GM10847 (cell line): ENCODE measurements around the gene FATE1.

Experiments used
- POLR2A ChIP-seq: IDR thresholded peaks from 2 replicates; pipeline ENCODE4 v1.6.1; 2011; ENCODE audit not compliant: insufficient read length; ENCODE audit errors: extremely low read depth

The FATE1 gene

GRCh38 chrX:151702026-151702714 is 13.7 kb upstream of the FATE1 start:
- no peak for TF ChIP-seq POLR2A

DNA sequence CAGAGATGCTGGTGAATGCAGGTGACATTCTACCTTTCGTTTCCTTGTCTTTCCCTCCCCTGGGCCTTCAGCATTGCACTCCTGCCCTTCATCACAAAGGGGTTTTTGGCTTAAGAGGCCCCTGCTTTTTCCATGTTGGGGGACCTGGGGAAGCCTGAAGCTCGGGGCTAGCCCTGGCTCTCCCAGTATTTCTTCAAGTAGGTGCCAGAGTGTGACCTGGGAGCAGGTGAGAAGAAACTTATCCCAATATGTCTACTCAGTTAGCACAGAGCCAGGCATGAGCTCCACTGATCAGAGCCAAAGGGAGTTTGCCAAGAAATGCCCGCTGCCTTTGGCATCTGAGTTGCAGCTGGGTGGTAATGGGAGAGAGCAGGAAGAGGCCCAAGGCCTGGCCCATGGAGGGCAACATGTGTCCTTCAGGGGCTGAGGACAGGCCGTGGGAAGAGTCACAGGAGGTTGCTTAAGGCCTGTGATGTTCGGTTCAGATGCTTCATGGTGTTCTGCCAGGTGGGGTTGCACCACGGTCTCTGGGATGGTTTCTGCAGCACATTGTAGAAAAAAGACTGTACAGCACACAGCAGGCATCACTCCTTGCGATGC is 13.0 kb upstream of the FATE1 start:
- TF ChIP-seq POLR2A = no peak

GRCh38 chrX:151703487-151703886 is 12.3 kb upstream of the FATE1 start:
- TF ChIP-seq POLR2A = no peak

DNA sequence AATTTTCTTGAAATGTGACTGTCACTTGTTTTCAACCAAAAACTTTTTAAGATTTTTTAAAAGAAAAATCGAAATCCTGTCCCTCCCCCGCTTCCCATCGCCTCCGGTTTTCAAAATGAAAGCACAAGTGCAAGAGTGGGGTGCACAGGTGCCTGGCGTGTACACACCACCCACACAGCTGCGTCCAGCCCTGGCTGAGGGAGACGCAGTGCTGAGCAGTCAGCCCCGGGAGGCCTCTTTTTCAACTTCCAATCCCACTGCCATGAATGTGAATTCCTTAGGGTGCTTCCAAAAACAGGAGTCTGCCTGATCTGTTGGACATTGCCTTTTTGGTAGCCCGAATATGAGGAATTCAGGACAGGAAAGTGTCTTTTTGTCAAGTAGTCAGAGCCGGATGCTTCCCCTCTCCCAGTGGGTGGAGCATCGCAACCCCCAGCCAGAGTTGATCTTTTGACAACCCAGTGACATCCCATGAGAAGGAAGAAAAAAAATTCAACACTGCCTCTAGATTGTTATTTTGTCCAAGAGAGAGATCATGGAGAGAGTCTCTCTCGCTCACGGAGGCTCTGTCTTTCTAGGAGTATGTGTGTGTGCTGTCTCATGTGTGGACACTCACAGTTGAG is 11.7 kb upstream of the FATE1 start:
- TF ChIP-seq POLR2A = no peak

DNA sequence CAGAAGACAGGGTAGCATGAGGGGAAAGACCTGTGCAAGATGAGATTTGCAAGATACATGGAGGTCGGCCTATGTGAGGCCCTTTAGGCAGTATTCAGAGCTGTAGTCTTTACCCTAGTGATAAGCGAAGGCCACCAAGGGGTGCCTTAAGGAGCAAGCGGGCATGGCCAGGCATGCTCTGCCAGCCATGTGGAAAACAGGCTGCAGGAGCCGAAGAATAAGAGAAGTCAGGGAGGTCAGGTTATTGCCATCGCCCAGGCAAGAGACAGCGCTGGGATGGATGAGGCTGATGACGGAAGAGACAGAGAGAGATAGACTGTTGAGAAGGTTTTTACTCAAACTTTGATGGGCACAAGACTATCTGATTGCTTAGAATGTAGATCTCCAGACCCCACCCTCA is 7.0 kb upstream of the FATE1 start:
- TF ChIP-seq POLR2A = no peak

GRCh38 chrX:151710457-151710856 is 5.4 kb upstream of the FATE1 start:
- TF ChIP-seq POLR2A = no peak

DNA sequence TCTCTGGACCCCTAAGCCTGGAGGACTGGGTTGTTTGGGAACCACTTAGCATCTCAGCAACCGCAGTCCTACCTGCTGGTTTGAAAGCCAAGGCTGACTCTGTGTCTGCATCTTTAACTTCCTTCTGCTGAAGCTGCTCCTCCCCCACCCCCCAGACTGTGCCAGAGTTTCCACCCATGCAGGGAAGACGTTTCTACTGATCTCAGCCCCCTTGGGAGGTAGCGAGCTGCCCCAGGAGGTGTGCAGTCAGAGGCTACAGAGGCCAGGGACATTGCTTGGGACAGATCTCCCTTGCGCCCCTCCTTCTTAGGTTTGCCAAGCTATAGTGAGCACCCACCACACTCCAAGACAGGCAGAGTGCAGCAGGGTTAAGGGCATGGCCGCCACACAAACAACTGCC is 4.7 kb upstream of the FATE1 start:
- no peak for TF ChIP-seq POLR2A

GRCh38 chrX:151711787-151712186 is 4.0 kb upstream of the FATE1 start:
- no peak for TF ChIP-seq POLR2A

GRCh38 chrX:151712253-151712652 is 3.6 kb upstream of the FATE1 start:
- no peak for TF ChIP-seq POLR2A

- TF ChIP-seq POLR2A = no peak
Observed at GRCh38 chrX:151713849-151714248, 2.0 kb upstream of the FATE1 start.

- no peak for TF ChIP-seq POLR2A
Observed at GRCh38 chrX:151714362-151714761, 1.5 kb upstream of the FATE1 start.

- TF ChIP-seq POLR2A = no peak
Observed at GRCh38 chrX:151722241-151722846, 6.5 kb downstream of the FATE1 start.

DNA sequence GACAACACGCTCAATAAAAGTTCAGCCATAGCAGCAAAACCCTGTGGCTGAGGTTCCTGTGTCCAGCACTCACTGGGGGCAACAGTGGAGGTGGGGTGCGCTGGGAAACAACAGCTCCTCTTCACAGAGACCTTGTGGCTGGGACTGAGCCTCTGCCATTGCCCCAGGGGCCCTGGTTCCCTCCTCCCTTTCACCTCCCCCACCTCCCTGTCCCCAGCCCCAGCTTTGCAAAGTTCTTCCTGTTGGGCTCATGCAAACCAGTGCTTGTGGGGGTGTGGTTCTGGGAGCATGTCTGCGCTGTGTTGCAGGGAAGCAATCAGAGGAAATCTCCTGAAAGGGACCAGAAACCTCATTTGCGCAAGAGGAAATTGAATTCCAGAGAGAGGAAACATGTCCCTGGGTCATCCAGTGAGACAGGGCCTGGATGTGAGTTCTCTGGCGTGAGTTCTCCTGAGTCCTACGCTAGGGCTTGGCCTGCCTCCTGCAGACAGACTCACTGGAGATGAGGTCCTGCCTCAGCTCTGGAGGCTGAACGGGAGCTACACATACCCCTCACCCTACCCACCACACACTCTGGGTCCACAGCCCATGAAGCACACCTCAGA is 7.4 kb downstream of the FATE1 start:
- no peak for TF ChIP-seq POLR2A

- no peak for TF ChIP-seq POLR2A
Observed at GRCh38 chrX:151724563-151725337, 8.9 kb downstream of the FATE1 start.

DNA sequence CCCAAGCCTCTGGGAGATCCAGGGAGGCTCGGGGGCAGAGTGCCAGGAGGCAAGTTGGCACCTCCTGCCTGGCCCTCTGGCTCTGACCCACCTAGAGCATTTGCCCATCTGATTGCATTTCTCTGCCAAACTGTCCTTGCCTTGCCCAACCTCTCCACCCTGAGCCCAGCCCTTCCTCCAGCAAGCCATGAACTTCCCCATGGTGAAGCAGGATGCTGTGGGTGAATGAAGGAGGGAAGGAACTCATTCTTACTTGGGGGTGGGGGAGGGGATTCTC is 9.4 kb downstream of the FATE1 start:
- no peak for TF ChIP-seq POLR2A

- TF ChIP-seq POLR2A = no peak
Observed at GRCh38 chrX:151726751-151727150, 10.9 kb downstream of the FATE1 start.

GRCh38 chrX:151727346-151727745 is 11.5 kb downstream of the FATE1 start:
- TF ChIP-seq POLR2A = no peak
